HG03460 (cell line): Measurements from ENCODE around the gene ZBTB20.
"Not testable (repeated sequence)": the region's sequence is repeated elsewhere in the genome, so short reads cannot be mapped to it uniquely, and the experiment has no call there.

ENCODE experiments used
- ATAC-seq: cut with Tn5 transposase; IDR thresholded peaks from one replicate; pipeline ENCODE4 v1.9.1; 2021; ENCODE audit not compliant: unreplicated experiment

ZBTB20 gene

GRCh38 chr3:115146418-115147328, at the start of gene ZBTB20:
Gene ZBTB20, minus strand, starts transcription at chr3:115147288.
- ATAC-seq, result peak; percentile 26

GRCh38 chr3:115194476-115194875, 47.4 kb upstream of the ZBTB20 start:
- ATAC-seq, result no peak

- ATAC-seq, result no peak
These were observed 43.7 kb upstream of the ZBTB20 start for GRCh38 chr3:115190747-115191146.

DNA sequence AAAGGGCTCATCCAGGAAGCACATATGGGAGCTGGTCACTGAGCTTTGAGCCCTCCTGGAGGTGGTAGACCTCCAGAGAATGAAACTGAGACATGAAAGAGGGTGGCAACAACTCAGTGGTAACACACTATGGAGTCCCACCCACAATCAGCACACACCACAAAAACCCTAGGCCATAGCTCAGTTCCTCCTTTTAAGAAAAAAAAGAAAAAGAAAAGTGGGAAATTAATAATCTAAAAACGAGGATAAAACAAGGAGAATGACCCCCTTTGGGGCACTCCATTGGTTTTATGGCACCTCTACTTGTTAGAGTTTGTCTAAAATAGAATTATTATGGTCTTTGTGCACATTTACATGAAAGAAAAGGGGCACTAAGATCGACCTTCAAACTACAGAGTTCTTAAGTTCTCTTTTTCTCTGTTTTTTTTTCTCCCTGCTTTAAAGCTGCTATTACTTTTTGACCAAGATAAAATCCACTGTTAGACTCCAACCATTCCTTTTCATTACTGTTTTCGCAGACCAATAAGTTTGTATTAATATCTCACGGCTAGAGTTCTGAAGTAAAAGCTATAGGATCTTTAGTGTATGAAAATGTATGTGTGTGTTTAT, 40.2 kb upstream of the ZBTB20 start:
- ATAC-seq, result peak; percentile 100

DNA sequence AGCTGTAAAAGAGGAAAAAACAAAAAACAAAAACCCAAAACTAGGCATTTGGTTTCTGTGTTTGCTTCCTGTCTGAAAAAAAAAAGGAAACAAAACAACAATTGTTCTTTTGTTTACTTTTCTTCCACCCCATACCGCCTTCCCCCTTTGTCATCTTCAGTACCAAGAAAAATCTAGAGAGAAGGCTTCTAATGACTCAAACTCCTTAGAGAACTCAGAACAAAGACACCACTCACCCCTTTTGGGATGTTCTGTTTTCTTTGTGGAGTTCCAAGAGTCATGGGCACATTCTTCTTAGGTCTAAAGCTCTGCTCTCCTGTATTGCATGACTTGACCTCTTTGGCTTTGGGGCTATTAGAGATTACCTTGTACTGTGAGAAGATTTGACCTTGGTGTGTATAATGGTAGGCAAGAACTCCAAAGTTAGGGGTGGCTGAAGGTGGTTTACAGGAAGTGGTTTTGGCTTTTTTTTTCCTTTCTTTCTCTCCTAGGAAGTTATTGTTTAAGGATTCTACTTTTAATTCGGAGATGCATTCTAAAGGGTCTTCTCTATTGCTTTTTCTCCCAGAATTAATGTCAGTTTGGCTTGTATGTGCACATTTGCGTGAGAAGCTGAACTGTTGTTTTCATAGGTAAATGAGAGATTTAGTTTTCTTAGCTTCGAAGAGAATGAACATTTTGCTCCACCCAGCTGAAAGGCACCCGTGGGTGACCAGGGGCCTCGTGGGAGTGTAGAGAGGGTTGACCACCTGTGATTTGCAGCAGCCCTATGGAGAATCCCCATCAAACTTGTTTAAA, 39.5 kb upstream of the ZBTB20 start:
- ATAC-seq, result peak; percentile 26

DNA sequence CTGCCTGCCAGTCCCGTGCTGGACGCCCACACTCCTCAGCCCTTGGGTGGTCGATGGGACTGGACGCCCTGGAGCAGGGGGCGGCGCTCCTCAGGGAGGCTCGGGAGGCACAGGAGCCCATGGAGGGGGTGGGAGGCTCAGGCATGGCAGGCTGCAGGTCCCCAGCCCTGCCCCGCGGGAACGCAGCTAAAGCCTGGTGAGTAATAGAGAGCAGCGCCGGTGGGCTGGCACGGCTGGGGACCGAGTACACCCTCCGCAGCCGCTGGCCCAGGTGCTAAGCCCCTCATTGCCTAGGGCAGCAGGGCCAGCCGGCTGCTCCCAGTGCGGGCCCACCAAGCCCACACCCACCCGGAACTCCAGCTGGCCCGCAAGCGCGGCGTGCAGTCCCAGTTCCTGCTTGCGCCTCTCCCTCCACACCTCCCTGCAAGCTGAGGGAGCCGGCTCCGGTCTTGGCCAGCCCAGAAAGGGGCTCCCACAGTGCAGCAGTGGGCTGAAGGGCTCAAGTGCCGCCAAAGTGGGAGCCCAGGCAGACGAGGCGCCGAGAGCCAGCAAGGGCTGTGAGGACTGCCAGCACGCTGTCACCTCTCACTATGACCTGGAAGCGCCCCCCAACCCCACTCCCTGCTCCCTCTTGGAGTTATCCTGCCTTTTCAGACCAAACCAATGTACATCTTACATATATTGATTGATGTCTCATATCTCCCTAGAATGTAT, 37.9 kb upstream of the ZBTB20 start:
- not testable (repeated sequence) for ATAC-seq

- not testable (repeated sequence) for ATAC-seq
These were observed 31.8 kb upstream of the ZBTB20 start for GRCh38 chr3:115178930-115179329.

DNA sequence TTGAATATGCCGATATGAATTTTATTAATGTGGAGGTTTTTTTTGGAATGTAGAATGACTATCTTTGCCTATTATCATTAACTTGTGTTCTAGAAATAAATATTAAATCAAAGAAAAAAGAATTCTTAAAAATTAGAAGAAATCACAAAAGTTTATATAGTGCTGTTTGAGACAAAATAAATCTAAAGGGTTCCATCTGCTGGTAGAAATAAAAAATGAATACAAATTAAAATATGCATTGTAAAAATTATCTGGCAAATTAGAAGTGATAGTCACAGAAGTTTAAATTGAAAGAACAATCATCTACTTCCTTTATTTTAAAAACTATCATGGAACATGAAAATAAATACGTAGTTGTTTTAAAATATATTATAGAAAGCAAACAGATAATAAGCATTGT, 22.7 kb upstream of the ZBTB20 start:
- no peak for ATAC-seq

- no peak for ATAC-seq
These were observed 18.6 kb upstream of the ZBTB20 start for GRCh38 chr3:115165701-115166100.

DNA sequence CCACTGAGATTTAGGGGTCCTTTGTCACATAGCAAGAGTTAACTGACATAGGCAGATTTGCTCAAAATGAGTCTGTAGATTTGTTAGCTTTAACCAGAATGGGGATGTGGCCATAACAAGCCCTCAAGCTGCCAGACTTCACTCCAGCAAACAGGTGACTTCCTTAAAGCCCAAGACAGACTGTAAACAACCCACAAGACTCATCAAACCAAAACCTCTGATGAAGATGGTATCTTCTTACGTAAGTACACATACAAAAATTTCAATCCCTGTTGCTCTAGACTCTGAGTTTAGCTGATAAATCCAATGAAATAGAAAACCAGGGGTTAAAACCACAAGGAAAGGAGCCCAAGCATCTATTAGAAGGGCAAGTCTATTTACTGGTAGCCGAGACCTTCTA, 18.2 kb upstream of the ZBTB20 start:
- ATAC-seq, result no peak

DNA sequence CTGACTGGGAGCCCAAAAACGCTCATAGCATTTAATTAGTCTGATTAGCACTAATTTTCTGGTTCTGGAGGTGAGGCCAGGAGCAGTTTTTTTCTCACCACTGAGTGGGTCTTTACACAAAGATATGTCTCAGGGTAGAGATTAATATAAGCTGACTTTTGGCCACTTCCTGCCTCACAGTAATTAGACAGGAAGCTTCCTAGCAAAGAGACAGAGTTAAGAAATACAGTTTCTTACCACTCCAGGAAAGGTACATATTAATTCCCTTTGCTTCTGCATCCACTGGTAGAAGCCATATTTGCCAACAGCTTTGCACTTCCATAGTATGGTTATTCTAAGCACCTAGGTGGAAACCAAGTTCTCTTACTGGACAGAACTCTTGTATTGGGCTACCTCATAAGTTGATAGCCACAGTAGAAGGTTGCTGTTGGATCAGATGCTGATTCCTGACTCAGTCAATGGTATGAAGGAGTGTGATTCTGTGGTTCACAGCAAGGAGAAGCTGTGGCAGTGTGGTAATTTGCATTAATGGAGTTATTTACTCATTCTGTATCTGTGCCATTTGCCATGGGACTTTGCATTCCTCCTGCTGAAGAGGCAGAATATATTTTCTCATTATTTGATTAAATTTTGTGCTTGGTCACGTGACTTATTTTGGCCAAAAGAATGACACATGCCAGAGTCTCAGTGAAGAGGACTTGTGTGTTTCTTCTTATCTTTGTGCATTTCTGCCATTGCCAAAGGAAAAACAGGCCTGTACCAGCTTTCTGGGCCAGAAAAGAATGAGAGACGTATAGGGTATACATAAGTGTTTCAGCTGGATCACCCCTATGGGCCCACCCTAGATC, 17.5 kb upstream of the ZBTB20 start:
- ATAC-seq, result no peak

GRCh38 chr3:115162759-115163158, 15.7 kb upstream of the ZBTB20 start:
- ATAC-seq, result no peak

DNA sequence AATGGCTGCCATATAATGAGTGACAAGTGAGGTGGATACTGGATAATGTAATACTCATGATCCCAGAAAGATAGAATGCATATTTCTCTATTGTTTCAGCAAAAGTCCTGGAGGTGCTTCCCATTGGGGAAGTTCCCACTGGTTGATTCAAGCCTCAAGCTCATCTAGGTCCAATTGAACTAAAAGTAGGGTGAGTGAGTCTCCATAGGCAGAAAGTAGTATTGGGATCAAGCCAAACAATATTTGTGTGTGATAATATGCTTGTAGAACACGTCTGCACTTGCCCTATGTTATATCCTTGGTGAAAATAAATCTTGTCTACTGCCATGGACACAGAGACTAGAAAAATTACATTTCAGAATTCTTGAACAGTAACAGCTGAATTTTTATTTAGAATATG, 14.8 kb upstream of the ZBTB20 start:
- ATAC-seq, result no peak

DNA sequence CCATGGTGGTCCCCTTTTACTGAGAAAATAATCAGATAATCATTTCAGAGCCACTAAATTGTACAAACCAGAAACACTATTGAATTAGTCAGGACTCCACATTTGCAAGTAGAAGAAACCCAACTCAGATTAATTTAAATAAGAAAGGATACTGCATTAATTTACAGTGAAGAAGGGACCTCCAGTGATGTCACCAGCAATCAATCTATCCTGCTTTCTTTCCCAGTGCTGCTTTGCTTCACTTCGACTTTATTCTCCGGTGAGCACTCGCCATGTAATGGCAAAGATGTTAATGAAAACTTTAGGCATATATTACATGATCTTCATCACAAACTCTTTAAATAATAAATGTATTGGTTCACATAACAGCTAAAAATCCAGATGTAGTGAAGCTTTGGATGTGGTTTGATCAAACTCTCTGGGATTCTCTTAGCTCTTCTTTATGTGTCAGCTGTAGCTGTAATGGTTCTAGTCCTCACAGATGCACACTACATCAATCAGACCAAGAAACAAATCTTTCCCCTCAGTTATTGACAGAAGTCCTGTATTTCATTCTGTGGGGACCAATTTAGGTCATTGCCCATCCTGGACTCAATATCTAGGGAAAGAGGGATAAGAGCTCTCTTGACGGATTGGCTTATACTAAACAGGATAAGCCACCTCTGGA, 14.2 kb upstream of the ZBTB20 start:
- ATAC-seq, result no peak

GRCh38 chr3:115160295-115160694, 13.2 kb upstream of the ZBTB20 start:
- peak; percentile 100 for ATAC-seq

DNA sequence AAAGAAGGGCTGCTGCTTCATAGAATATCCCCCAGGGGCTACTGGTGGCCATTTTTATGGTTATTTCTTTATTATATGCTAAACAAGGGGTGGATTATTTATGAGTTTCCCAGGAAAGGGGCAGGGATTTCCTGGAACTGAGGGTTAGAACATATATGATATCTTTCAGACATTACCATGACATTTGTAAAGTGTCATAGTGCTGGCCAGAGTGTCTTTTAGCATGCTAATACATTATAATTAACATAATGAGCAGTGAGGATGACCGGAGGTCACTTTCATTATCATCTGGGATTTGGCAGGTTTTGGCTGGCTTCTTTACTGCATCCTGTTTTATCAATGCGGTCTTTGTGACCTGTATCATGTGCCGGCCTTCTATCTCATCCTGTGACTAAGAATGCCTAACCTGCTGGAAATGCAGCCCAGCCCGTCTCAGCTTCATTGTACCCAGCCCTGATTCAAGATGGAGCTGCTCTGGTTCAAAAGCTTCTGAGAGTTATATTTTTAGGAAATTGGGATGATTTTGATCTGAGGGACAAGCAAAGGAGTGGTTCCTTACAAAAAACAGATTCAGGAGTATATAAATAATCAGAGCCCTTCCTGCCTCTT, 9.1 kb upstream of the ZBTB20 start:
- no peak for ATAC-seq

DNA sequence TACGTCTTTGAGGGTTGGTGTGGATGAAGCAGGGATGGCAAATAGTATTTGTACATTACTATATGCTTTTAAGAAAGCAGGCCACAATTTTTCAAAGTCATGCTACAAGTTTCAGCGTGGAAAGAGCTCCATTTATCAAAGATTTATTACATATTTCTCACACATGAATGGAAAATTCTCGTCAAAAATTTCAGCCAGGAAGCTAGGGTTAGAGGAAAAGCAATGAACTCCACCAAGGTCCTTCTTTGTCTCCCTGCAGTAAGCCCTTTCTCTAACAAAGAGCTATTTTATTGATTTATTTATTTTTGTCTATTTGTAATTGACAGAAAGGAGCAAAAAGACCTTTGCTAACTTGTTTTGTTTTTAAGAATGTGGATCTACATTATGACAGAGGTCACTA, 7.5 kb upstream of the ZBTB20 start:
- no peak for ATAC-seq

DNA sequence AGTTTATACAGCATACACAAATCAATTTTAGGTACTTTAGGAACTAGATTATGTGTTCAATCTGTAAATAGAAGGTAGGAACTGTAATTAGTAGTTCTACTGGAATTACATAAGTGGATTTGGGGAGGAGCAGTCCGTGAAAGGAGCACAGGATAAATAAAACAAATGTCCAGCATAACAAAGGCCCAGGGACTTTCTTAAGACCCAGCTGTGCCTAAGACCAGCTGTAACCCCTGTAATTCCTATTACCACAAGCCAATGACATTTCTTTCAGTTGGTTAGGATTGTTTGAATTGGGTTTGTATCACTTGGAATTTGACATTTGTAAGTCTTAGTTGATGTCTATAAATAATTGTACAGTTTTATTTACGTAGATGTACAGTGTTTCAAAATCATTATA, 4.8 kb upstream of the ZBTB20 start:
- no peak for ATAC-seq

GRCh38 chr3:115148142-115148790, 1.2 kb upstream of the ZBTB20 start:
- ATAC-seq, result peak; percentile 2
